GM23338 (cell line): Measurements from ENCODE around the gene UCK1. TPM values are rescaled to one million over a fixed set of nuclear protein-coding genes. Genes with fewer than 3 reads are reported as not detected.
A peak's percentile ranks its signal among the peaks of the same experiment; 100 is the strongest.

Experiments used
- ATAC-seq: fragments of 200-7000 bp; cut with Tn5 transposase; 3 replicates; pipeline ENCODE4 v1.9.1; 2020
- DNase-seq: peaks from one replicate; pipeline ENCODE4 v3.0.0-alpha.2; 2015; ENCODE audit warnings: low spot score
- H2AFZ ChIP-seq: fragments of 200-600 bp; sonication (generic); 2 replicates; pipeline ENCODE4 v1.8.0; 2016; ENCODE audit warnings: antibody characterized with exemption, mild to moderate bottlenecking, moderate library complexity
- H3F3A ChIP-seq: fragments of 200-600 bp; sonication (generic); replicated peaks from 2 replicates; pipeline ENCODE4 v1.8.0; 2017; ENCODE audit warnings: antibody characterized with exemption, mixed run types, low read depth
- H3K27ac ChIP-seq: fragments of 200-600 bp; sonication (generic); 2 replicates; pipeline ENCODE4 v1.6.1; 2016; ENCODE audit warnings: low read depth
- H3K27me3 ChIP-seq: fragments of 200-600 bp; sonication (generic); 2 replicates; pipeline ENCODE4 v1.8.0; 2016; ENCODE audit warnings: mild to moderate bottlenecking, mixed run types, moderate library complexity; ENCODE audit not compliant: insufficient read depth
- H3K36me3 ChIP-seq: fragments of 200-600 bp; sonication (generic); 2 replicates; pipeline ENCODE4 v1.8.0; 2016; ENCODE audit warnings: mild to moderate bottlenecking; ENCODE audit not compliant: insufficient read depth
- H3K4me1 ChIP-seq: fragments of 200-600 bp; sonication (generic); 2 replicates; pipeline ENCODE4 v1.8.0; 2016; ENCODE audit warnings: mild to moderate bottlenecking, moderate library complexity; ENCODE audit not compliant: insufficient read depth
- H3K4me2 ChIP-seq: fragments of 200-600 bp; sonication (generic); 2 replicates; pipeline ENCODE4 v1.7.1; 2017; ENCODE audit warnings: mixed run types
- H3K4me3 ChIP-seq: fragments of 200-600 bp; sonication (generic); 2 replicates; pipeline ENCODE4 v1.6.1; 2016; ENCODE audit warnings: mixed run types
- H3K79me2 ChIP-seq: fragments of 200-600 bp; sonication (generic); replicated peaks from 2 replicates; pipeline ENCODE4 v1.8.0; 2017; ENCODE audit warnings: mild to moderate bottlenecking; ENCODE audit not compliant: insufficient read depth
- H3K9me2 ChIP-seq: fragments of 200-600 bp; sonication (generic); 2 replicates; pipeline ENCODE4 v1.8.0; 2017; ENCODE audit not compliant: insufficient read depth
- H4K20me1 ChIP-seq: fragments of 200-600 bp; sonication (generic); replicated peaks from 2 replicates; pipeline ENCODE4 v1.8.0; 2017; ENCODE audit warnings: mild to moderate bottlenecking; ENCODE audit not compliant: insufficient read depth
- H3K27ac Mint-ChIP-seq: 2 replicates; pipeline ENCODE4 v1.8.0; 2020; ENCODE audit warnings: inconsistent platforms, mild to moderate bottlenecking, moderate library complexity, mixed read lengths
- H3K27me3 Mint-ChIP-seq: 3 replicates; pipeline ENCODE4 v1.8.0; 2022; ENCODE audit warnings: low read depth, mild to moderate bottlenecking, moderate library complexity, mixed read lengths, inconsistent platforms; ENCODE audit not compliant: insufficient read depth, poor library complexity
- H3K36me3 Mint-ChIP-seq: 3 replicates; pipeline ENCODE4 v1.8.0; 2021; ENCODE audit warnings: low read depth, mild to moderate bottlenecking, inconsistent platforms, moderate library complexity, mixed read lengths
- H3K4me1 Mint-ChIP-seq: 3 replicates; pipeline ENCODE4 v1.8.0; 2020; ENCODE audit warnings: mild to moderate bottlenecking, inconsistent platforms, mixed read lengths
- H3K4me3 Mint-ChIP-seq: 3 replicates; pipeline ENCODE4 v1.8.0; 2021; ENCODE audit warnings: moderate library complexity, mild to moderate bottlenecking, inconsistent platforms, mixed read lengths
- H3K9me3 Mint-ChIP-seq: 3 replicates; pipeline ENCODE4 v1.8.0; 2020; ENCODE audit warnings: moderate library complexity, mild to moderate bottlenecking, inconsistent platforms, mixed read lengths
- CREB1 ChIP-seq: fragments of 250-450 bp; sonication (Bioruptor Pico); IDR thresholded peaks from 2 replicates; pipeline ENCODE4 v1.5.0; 2020; ENCODE audit warnings: low read depth, mild to moderate bottlenecking, moderate library complexity
- ETS1 ChIP-seq: IDR thresholded peaks from 2 replicates; pipeline ENCODE4 v1.6.1; 2016; ENCODE audit warnings: antibody characterized with exemption
- EZH2 ChIP-seq: fragments of 200-600 bp; sonication (generic); IDR thresholded peaks from one replicate; pipeline ENCODE4 v1.8.0; 2017; ENCODE audit warnings: antibody characterized with exemption, mild to moderate bottlenecking, low read depth; ENCODE audit not compliant: unreplicated experiment
- EZH2phosphoT487 ChIP-seq: fragments of 200-600 bp; sonication (generic); IDR thresholded peaks from one replicate; pipeline ENCODE4 v1.8.1; 2018; ENCODE audit warnings: antibody characterized with exemption; ENCODE audit not compliant: unreplicated experiment
- POLR2AphosphoS5 ChIP-seq: IDR thresholded peaks from 2 replicates; pipeline ENCODE4 v1.6.1; 2016; ENCODE audit warnings: antibody characterized with exemption, low read depth
- REST ChIP-seq: IDR thresholded peaks from one replicate; pipeline ENCODE4 v1.6.1; 2018; ENCODE audit warnings: antibody characterized with exemption; ENCODE audit not compliant: unreplicated experiment
- STAT1 ChIP-seq: IDR thresholded peaks from one replicate; pipeline ENCODE4 v1.6.1; 2016; ENCODE audit warnings: antibody characterized with exemption; ENCODE audit not compliant: unreplicated experiment
- ZNF114 ChIP-seq: fragments of 250-450 bp; sonication (Bioruptor Pico); IDR thresholded peaks from 2 replicates; pipeline ENCODE4 v1.5.0; 2020; ENCODE audit warnings: mild to moderate bottlenecking, moderate library complexity
- ZNF331 ChIP-seq: fragments of 250-450 bp; sonication (Bioruptor Pico); IDR thresholded peaks from 2 replicates; pipeline ENCODE4 v1.5.0; 2020; ENCODE audit warnings: low read depth, mild to moderate bottlenecking, moderate library complexity
- polyA plus RNA-seq: library from polyadenylated mRNA; unstranded; fragments of >200 nt; fragmentation: Nextera tagmentation; extraction: Ambion mirVana; gene quantifications from 2 replicates; pipeline ENCODE4 v1.2.1, GENCODE V29; 2016
- total RNA-seq: library from RNA; depleted of rRNA; stranded (reverse); fragments of >200 nt; shearing (Covaris generic); gene quantifications from 2 replicates; pipeline ENCODE4 v1.2.3, GENCODE V29; 2014
- TF ChIP-seq, protein P1 (sequence below), 2 experiments: fragments of 200-600 bp in 1 of 2; sonication (generic) in 1 of 2; conservative IDR thresholded peaks; 2 replicates each; pipeline versions ENCODE4 v1.5.1 to v1.6.1; 2016 to 2017; ENCODE audit warnings: antibody characterized with exemption in 2 of 2, low read depth in 2 of 2, mild to moderate bottlenecking in 2 of 2, moderate library complexity in 1 of 2

Gene UCK1
- total and polyA plus RNA-seq, 2 experiments from 2014 or later = 23.4 to 35.9 TPM

DNA sequence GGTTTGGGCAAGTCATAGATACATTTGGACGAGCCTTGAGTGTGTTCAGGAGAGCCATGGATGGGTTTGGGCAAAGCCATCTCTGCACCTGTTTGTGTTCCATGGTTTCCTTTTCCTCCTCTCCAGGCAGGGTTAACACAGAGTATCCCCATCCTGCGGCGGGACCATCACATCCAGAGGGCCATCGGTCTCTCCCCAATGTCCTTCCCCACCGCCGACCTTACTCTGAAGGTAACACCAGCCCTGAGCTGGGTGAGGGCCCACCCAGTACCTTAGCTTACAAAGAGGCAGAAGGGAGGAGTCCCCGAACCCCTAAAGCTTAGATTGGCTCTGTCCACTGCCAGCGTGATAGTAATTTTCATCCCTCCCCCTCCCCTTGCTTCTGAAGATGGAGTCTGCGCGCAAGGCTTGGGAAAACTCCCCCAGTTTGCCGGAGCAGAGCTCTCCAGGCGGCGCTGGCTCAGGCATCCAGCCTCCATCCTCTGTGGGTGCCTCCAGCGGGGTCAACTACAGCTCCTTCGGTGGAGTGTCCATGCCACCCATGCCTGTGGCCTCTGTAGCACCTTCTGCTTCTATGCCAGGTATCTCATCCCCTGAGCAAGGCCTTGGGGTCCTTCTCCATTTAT lies 46.4 kb downstream of the UCK1 start:
- Mint-ChIP-seq H3K9me3 (no peaks in the 10 kb centered on the region), H3K4me1 (no peaks in the 10 kb centered on the region; the same call in 2 of the 3 replicates), H3K27ac (peak overlapping the region; percentile 86; the same call in 1 of the 2 replicates), H3K36me3 (peaks cover 99% of the 10 kb centered on the region), H3K27me3 (peaks cover 28% of the 10 kb centered on the region), H3K4me3 (no peak overlapping the region)
- Histone ChIP-seq H3K27me3 (no peaks in the 10 kb centered on the region), H3K9me2 (no peaks in the 10 kb centered on the region), H3K4me3 (no peak overlapping the region), H3F3A (peaks cover 31% of the 10 kb centered on the region), H3K4me1 (no peaks in the 10 kb centered on the region), H3K36me3 (peaks cover 60% of the 10 kb centered on the region), H4K20me1 (peaks cover 4% of the 10 kb centered on the region), H2AFZ (no peak overlapping the region), H3K4me2 (no peak overlapping the region), H3K27ac (no peak overlapping the region), H3K79me2 (peaks cover 15% of the 10 kb centered on the region)
- DNase-seq = no peak
- no peak for ATAC-seq
- TF ChIP-seq ETS1 (no peak), ZNF114 (CRISPR knock-in tag) (no peak), STAT1 (no peak), EZH2 (no peak), ZNF331 (CRISPR knock-in tag) (no peak), POLR2AphosphoS5 (no peak), EZH2phosphoT487 (no peak), REST (no peak)

GRCh38 chr9:131484051-131484445 lies 47.0 kb downstream of the UCK1 start:
- Mint-ChIP-seq H3K36me3 (peaks cover 99% of the 10 kb centered on the region), H3K9me3 (no peaks in the 10 kb centered on the region), H3K27ac (peak overlapping the region; percentile 86; the same call in 1 of the 2 replicates), H3K4me1 (no peaks in the 10 kb centered on the region; the same call in 2 of the 3 replicates), H3K27me3 (peaks cover 26% of the 10 kb centered on the region), H3K4me3 (no peak overlapping the region)
- ATAC-seq (no peak), DNase-seq (no peak)
- Histone ChIP-seq H3K79me2 (peaks cover 22% of the 10 kb centered on the region), H3K27ac (no peak overlapping the region), H3K4me1 (no peaks in the 10 kb centered on the region), H3F3A (peaks cover 33% of the 10 kb centered on the region), H3K27me3 (no peaks in the 10 kb centered on the region), H3K4me2 (no peak overlapping the region), H3K4me3 (no peak overlapping the region), H4K20me1 (peaks cover 9% of the 10 kb centered on the region), H2AFZ (no peak overlapping the region), H3K36me3 (peaks cover 63% of the 10 kb centered on the region), H3K9me2 (no peaks in the 10 kb centered on the region)
- no peak for TF ChIP-seq CREB1 (CRISPR knock-in tag)
- TF ChIP-seq, protein P1, sequence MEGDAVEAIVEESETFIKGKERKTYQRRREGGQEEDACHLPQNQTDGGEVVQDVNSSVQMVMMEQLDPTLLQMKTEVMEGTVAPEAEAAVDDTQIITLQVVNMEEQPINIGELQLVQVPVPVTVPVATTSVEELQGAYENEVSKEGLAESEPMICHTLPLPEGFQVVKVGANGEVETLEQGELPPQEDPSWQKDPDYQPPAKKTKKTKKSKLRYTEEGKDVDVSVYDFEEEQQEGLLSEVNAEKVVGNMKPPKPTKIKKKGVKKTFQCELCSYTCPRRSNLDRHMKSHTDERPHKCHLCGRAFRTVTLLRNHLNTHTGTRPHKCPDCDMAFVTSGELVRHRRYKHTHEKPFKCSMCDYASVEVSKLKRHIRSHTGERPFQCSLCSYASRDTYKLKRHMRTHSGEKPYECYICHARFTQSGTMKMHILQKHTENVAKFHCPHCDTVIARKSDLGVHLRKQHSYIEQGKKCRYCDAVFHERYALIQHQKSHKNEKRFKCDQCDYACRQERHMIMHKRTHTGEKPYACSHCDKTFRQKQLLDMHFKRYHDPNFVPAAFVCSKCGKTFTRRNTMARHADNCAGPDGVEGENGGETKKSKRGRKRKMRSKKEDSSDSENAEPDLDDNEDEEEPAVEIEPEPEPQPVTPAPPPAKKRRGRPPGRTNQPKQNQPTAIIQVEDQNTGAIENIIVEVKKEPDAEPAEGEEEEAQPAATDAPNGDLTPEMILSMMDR (conservative IDR thresholded peaks at IDR 0.05; ENCODE audit: low read depth in 2 of 2) = no peak
- no peak for TF ChIP-seq ZNF331 (CRISPR knock-in tag)
- TF ChIP-seq ETS1 = no peak
